GM19099 (cell line): ENCODE measurements around the gene STK33.

Experiments used
- POLR2A ChIP-seq: IDR thresholded peaks from 3 replicates; pipeline ENCODE4 v1.6.1; 2011; ENCODE audit warnings: low read depth; ENCODE audit not compliant: insufficient read length; ENCODE audit errors: extremely low read depth

Gene STK33

DNA sequence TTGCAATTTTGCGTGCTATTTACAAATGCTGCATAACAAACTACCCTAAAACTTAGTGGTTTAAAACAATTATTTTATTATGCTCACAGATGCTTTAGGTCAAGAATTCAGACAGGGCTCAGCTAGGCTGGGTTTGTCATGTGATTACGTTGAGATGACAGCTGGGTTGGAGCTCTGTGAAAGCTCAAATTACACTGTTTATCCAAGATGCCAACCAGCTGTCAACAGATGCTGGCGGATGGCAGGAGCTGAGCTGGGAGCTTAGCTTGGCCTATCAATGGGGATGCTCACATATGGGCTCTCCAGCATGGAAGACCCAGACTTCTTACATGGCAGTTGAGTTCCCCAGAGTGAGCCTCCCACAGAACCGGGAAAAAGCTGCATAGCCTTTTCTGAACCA lies 62.7 kb downstream of the STK33 start:
- TF ChIP-seq POLR2A = no peak

DNA sequence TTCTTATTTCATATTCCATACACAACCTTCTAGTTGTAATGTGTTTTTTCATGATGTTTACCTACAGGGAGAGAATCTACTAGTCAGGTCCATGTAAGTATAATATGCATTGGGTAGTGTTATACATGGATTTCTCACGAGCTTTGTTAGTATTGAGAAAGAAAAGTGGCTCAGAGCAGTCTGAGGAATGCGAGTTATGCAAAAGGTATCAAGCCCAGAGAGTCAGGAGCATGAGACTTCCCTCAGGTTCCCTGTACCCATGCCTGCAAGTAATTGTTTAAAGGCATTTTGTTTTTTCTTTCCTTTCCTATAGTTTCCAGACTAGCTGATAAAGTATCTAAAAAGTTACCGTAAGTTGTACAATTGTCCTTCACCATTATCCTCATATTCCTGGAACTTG lies 66.1 kb downstream of the STK33 start:
- TF ChIP-seq POLR2A = no peak

DNA sequence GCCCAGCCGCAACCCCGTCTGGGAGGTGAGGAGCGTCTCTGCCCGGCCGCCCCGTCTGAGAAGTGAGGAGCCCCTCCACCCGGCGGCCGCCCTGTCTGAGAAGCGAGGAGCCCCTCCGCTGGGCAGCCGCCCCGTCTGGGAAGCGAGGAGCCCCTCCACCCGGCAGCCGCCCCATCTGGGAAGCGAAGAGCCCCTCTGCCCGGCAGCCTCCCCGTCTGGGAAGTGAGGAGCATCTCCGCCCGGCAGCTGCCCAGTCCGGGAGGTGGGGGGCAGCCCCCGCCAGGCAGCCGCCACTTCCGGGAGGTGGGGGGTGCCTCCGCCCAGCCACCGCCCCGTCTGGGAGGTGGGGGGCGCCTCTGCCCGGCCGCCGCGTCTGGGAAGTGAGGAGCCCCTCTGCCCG lies 70.6 kb downstream of the STK33 start:
- no peak for TF ChIP-seq POLR2A

DNA sequence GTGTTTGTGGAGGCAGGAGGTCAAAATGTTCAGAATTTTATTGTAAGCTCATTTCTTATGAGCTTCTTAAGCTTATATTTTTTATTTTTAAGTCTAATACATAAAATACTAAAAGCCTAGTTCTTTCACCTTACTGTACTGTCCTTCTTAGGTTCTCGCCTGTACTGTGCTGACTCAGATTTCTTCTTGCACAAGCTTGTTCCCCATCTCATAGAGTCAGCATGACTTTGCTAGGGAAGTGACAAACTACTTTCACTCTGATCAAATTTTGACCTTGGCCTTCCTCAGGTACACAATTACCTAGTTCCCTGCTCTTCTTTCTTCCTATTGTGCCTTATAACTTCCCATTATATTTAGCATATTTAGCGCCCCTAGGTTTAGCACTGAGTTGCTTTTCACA lies 81.5 kb downstream of the STK33 start:
- no peak for TF ChIP-seq POLR2A

DNA sequence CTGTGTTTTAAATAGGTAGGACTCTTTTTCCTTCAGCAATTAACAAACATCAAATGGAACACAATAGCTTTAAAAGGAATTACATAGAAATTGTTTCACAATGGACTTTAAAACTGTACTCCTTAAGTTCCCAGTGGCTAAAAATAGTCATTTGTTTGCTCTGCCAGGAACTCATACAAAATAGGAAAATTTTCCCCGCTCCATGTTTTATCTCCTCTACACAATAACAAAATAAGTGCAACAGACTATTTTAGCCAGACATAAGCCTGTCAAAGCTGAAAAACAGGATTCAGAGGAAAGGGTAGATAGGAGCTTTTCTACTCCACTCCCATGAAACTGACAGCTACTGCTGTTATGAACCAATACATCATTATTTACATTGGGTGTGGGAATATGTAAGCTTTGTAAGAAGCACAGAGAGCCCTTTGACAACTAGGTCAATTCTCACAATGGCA lies 90.1 kb downstream of the STK33 start:
- no peak for TF ChIP-seq POLR2A

DNA sequence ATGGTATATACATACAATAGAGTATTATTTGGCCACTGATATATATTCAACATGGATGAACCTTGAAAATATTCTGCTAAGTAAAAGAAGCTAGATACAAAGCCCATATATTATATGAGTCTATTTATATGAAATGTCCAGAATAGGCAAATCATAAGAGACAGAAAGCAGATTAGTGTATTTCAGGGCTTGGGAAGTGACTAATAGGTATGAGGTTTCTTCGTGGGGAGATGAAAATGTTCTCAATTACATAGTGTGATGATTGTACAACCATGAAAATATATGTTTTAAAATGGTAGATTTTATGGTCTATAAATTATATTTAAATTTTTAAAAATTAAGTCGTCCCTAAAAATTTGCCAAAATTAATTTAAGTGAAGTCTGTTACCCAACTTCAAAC lies 92.2 kb downstream of the STK33 start:
- no peak for TF ChIP-seq POLR2A

DNA sequence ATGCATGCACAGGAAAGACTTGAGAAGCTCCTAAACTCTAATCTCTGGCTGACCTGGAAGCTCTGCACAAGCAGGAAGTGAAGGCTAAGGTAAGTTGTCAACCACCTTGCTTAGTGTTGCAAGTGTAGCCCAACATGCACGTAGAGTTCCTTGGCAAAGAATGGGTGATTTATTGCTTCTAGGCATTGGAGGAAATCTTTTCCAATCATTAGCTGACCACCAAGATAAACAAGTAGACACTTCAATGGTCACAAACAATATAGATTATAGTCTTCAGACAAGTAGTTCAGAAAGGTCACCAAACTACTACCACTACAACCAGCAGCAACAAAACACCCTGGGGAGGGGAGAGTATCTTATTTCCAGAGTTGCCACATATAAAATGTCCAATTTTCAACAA lies 105.6 kb downstream of the STK33 start:
- TF ChIP-seq POLR2A = no peak

DNA sequence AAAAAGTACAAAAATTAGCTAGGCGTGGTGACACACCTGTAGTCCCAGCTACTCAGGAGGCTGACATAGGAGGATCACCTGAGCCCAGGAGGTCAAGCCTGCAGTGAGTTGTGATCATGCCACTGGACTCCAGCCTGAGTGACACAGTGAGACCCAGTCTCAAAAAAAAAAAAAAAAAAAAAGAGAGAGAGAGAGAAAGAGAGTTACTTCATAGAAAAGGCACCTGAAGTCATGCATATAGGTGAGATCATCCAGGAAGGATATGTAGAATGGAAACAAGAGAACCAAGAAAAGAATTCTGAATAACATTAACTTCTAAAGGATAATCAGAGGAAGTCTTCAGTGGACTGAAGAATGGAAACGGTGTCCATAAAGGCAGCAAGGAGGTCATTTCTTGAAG lies 106.8 kb downstream of the STK33 start:
- no peak for TF ChIP-seq POLR2A

DNA sequence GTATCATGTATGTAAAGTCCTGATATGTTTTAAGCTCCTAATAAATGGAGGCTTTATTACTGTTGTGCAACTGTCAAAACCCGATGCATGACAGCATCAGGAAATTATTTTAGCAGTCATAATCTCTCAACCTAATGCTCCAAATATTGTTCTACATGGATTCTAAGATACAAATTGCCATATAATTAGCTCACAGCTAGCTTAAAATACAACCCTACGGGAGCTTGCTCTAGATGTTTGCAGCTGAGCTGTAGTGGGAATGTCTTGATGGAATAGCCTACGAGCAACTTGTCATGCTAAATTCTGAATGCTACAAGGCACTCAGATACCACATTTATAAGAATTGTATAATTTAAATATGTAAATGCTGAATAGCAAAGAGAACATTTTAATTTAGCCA lies 109.8 kb downstream of the STK33 start:
- TF ChIP-seq POLR2A = no peak

DNA sequence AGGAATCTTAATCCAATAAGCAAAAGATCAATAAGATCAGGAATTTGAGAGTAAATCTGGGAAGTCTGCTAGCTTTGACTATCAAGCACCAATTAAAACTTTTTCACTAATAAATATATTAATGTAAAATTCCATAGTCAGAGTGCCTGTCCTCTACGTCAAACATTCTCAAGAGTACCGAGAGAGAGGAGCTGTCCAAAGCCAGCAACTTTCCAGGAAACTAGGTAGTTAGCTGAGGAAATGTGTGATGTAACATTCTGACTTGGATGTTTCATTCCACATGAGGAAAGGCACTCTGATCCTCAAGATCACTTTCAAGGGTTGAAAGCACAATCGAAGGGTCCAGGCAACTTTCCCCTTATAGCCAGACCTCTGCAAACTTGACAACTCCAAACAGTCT lies 113.2 kb downstream of the STK33 start:
- TF ChIP-seq POLR2A = no peak

DNA sequence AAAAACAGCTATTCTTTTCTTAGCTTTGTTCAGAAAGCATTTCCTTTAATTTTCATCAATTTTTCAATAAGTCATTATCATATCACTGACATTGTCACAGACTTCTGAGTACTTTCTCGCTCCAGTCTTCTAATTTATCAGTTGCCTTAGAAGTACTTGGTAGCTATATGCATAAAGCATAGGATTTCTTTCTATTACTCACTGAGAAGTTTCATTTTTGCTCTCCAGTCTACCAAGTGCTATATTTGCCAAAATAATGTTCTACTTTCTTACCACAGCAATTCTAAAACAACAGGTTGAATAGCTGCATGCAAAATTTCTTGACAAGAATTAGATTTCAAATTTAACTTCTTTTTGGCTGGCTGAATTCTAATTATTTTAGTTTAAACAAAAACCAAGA lies 116.3 kb downstream of the STK33 start:
- TF ChIP-seq POLR2A = no peak

DNA sequence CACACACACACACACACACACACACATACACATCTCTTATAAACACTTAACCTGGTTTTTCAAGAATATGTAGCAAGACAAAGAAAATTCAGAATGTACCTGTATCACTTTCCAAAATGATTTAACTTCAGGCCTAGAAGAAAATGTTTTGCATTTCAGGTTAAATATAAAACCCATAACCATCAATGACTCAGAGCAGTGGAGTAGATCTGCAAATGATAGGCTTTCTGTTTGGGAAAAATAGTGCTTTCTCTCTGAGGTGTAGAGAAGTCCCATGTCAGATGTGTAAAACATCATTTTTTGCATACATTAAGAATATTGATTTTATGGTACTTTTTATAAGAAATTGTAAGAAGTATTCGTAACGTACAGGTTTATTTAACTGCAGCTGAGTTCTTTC lies 116.9 kb downstream of the STK33 start:
- no peak for TF ChIP-seq POLR2A

DNA sequence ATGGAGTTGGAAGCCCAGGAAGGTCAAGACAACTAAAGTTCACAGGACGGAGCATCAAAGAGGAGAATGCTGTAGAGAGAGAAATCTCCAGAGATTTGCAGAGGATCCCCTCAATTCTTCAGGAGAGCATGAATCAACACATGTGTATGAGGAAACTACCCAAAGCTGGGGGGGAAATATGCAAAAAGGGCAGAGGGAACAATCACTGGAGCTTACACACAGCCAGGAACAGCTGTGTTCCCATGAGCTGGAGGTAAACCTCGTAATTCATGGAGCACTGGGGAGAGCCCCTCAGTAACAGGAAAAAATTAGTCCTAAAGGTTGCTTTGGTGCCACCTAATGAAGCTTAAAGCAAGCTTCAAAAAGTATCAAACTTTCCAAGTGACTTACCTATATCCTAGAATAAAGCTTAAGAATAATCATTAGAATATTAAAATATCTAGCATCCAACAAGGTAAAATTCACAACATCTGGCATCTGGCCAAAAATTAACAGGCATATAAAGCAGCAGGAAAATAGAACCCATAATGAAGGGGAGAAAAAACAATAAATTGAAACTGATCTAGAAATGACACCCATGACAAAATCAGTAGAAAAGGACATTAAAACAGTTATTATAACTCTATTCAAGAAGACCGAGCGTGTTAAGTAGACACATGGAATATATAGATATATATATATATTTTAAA lies 134.2 kb downstream of the STK33 start:
- no peak for TF ChIP-seq POLR2A

DNA sequence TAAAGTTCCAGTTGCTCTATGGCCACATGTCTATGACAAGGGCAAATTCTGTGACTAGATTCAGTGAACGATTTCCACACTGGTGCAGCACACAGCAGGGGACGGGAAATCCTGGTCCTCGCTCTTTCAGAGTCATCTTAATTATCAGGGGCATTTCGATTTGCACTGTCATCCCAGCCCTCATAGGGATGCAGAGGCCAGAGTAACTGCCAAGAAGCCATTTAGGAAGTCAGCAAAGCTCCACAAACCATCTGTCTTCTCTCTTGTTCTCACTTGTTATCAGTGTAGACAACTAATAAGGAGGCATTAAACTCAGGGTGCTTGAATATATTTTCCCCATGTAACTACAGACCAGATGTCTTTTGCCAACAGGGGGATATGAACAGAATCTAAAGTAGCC lies 151.7 kb downstream of the STK33 start:
- no peak for TF ChIP-seq POLR2A

DNA sequence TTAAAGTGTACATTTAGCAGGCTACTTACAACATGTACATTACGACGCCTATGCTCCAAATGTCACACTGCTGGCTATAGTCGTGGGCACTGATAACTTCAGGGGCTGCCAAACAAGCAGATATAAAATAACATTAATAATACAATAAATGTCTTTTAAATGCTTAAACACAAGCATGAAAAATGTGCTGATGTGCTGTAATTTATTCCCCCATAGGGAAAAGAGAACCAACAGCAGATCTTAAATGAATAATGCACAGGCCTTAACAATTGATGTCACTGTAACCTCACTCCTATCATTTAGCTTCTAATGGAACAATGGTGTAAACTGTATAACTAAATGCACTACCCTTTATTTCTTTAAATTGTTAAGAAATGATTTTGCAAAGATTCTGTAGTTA lies 153.4 kb downstream of the STK33 start:
- no peak for TF ChIP-seq POLR2A

DNA sequence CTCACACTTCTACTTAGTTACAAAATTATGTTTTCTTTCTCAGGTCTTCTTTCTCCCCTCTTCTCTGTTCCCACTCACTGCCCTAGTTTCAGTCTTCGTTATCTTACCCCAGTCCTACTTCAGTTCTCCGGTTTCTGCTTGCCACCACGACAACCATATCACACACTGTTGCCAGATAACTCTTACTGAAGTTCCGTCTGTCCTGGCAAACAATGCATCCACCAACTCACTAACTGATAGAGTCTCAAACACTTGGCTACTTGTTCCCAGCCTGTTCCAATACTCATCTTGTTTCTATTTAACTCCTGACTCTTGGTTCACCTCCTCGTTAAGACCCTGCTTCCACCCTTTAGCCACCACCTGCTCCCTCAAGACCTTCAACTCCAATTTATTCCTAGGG lies 164.5 kb downstream of the STK33 start:
- no peak for TF ChIP-seq POLR2A

DNA sequence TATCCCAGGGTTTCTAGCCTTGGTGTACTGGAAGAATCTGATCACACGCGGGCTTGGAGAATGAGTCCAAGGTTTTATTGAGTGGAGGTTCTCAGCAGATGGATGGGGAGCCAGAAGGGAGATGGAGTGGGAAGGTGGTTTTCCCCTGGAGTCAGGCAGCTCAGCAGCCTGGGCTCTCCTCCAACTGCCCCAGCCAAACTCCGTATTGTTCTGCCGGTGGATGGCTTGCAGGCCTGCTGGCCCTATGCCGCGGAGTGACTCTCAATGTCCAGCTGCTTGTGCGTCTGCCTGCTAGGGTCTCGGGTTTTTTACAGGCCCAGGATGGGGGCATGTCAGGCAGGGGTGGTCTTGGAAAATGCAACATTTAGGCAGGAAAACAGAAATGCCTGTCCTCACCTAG lies 168.0 kb downstream of the STK33 start:
- TF ChIP-seq POLR2A = no peak
